H1 (cell line): ENCODE measurements around the gene PSMB11. TPM values are rescaled to one million over a fixed set of nuclear protein-coding genes. Genes with fewer than 3 reads are reported as not detected.

Source experiments
- EGR1 ChIP-seq: IDR thresholded peaks from 2 replicates; pipeline ENCODE4 v1.6.1; 2011; ENCODE audit warnings: low read depth, low read length, borderline replicate concordance
- EZH2 ChIP-seq: fragments of 200-600 bp; sonication (generic); IDR thresholded peaks from 2 replicates; pipeline ENCODE4 v1.7.1; 2012; ENCODE audit warnings: low read depth, mild to moderate bottlenecking, moderate library complexity, low read length, inconsistent platforms; ENCODE audit not compliant: severe bottlenecking
- FOSL1 ChIP-seq: IDR thresholded peaks from 2 replicates; pipeline ENCODE4 v1.6.1; 2011; ENCODE audit warnings: mild to moderate bottlenecking, low read depth, low read length, moderate library complexity; ENCODE audit not compliant: insufficient read depth
- HDAC6 ChIP-seq: IDR thresholded peaks from one replicate; pipeline ENCODE4 v1.7.1; 2012; ENCODE audit warnings: low read depth, mild to moderate bottlenecking, inconsistent platforms, low read length, moderate library complexity
- KDM5A ChIP-seq: fragments of 200-600 bp; IDR thresholded peaks from 2 replicates; pipeline ENCODE4 v1.7.1; 2012; ENCODE audit warnings: mild to moderate bottlenecking, low read length, inconsistent platforms, mixed read lengths
- RXRA ChIP-seq: IDR thresholded peaks from 2 replicates; pipeline ENCODE4 v1.6.1; 2011; ENCODE audit warnings: low read depth, mild to moderate bottlenecking, low read length, moderate library complexity; ENCODE audit not compliant: insufficient read depth
- SIRT6 ChIP-seq: IDR thresholded peaks from one replicate; pipeline ENCODE4 v1.7.1; 2012; ENCODE audit warnings: low read length, inconsistent platforms
- TBP ChIP-seq: IDR thresholded peaks from 2 replicates; pipeline ENCODE4 v1.6.1; 2011; ENCODE audit warnings: low read depth, low read length, improper control_type of control experiment
- polyA plus RNA-seq, 7 experiments: library from polyadenylated mRNA; depleted of rRNA in 3 of 7; stranded (reverse) in 5 of 7; unstranded in 2 of 7; fragments of >200 nt in 5 of 7; fragments of 200-250 nt in 2 of 7; gene quantifications; 1 replicate in 5 of 7; 2 replicates in 1 of 7; 4 replicates in 1 of 7; pipeline versions ENCODE4 v1.2.1 to v1.2.3, GENCODE V29; 2011 to 2013; ENCODE audit warnings: missing spikeins in 2 of 7, mixed read lengths in 2 of 7
- total RNA-seq: library from RNA; stranded (reverse); fragmentation: NEBNext Ultra II Directional; extraction: Animal tissue kit (Norgen Biotek cat#: 25700); gene quantifications from 2 replicates; pipeline ENCODE4 v1.2.1, GENCODE V29; 2021
- TF ChIP-seq, protein P1 (sequence below): fragments of 300-600 bp; sonication (generic); IDR thresholded peaks from 2 replicates; pipeline ENCODE4 v1.7.1; 2012; ENCODE audit warnings: low read length, moderate library complexity, mild to moderate bottlenecking, inconsistent platforms; ENCODE audit not compliant: insufficient replicate concordance
- TF ChIP-seq, protein P2 (sequence below): IDR thresholded peaks from 2 replicates; pipeline ENCODE4 v1.6.1; 2012; ENCODE audit warnings: inconsistent platforms

The PSMB11 gene
- total and polyA plus RNA-seq, 2 of the 8 experiments (the other 6 are each of a cell fraction or from before 2014, with no cell fraction given) = not detected

GRCh38 chr14:23006544-23007419 is 35.2 kb upstream of the PSMB11 start (continued):
- TF ChIP-seq, protein P1, sequence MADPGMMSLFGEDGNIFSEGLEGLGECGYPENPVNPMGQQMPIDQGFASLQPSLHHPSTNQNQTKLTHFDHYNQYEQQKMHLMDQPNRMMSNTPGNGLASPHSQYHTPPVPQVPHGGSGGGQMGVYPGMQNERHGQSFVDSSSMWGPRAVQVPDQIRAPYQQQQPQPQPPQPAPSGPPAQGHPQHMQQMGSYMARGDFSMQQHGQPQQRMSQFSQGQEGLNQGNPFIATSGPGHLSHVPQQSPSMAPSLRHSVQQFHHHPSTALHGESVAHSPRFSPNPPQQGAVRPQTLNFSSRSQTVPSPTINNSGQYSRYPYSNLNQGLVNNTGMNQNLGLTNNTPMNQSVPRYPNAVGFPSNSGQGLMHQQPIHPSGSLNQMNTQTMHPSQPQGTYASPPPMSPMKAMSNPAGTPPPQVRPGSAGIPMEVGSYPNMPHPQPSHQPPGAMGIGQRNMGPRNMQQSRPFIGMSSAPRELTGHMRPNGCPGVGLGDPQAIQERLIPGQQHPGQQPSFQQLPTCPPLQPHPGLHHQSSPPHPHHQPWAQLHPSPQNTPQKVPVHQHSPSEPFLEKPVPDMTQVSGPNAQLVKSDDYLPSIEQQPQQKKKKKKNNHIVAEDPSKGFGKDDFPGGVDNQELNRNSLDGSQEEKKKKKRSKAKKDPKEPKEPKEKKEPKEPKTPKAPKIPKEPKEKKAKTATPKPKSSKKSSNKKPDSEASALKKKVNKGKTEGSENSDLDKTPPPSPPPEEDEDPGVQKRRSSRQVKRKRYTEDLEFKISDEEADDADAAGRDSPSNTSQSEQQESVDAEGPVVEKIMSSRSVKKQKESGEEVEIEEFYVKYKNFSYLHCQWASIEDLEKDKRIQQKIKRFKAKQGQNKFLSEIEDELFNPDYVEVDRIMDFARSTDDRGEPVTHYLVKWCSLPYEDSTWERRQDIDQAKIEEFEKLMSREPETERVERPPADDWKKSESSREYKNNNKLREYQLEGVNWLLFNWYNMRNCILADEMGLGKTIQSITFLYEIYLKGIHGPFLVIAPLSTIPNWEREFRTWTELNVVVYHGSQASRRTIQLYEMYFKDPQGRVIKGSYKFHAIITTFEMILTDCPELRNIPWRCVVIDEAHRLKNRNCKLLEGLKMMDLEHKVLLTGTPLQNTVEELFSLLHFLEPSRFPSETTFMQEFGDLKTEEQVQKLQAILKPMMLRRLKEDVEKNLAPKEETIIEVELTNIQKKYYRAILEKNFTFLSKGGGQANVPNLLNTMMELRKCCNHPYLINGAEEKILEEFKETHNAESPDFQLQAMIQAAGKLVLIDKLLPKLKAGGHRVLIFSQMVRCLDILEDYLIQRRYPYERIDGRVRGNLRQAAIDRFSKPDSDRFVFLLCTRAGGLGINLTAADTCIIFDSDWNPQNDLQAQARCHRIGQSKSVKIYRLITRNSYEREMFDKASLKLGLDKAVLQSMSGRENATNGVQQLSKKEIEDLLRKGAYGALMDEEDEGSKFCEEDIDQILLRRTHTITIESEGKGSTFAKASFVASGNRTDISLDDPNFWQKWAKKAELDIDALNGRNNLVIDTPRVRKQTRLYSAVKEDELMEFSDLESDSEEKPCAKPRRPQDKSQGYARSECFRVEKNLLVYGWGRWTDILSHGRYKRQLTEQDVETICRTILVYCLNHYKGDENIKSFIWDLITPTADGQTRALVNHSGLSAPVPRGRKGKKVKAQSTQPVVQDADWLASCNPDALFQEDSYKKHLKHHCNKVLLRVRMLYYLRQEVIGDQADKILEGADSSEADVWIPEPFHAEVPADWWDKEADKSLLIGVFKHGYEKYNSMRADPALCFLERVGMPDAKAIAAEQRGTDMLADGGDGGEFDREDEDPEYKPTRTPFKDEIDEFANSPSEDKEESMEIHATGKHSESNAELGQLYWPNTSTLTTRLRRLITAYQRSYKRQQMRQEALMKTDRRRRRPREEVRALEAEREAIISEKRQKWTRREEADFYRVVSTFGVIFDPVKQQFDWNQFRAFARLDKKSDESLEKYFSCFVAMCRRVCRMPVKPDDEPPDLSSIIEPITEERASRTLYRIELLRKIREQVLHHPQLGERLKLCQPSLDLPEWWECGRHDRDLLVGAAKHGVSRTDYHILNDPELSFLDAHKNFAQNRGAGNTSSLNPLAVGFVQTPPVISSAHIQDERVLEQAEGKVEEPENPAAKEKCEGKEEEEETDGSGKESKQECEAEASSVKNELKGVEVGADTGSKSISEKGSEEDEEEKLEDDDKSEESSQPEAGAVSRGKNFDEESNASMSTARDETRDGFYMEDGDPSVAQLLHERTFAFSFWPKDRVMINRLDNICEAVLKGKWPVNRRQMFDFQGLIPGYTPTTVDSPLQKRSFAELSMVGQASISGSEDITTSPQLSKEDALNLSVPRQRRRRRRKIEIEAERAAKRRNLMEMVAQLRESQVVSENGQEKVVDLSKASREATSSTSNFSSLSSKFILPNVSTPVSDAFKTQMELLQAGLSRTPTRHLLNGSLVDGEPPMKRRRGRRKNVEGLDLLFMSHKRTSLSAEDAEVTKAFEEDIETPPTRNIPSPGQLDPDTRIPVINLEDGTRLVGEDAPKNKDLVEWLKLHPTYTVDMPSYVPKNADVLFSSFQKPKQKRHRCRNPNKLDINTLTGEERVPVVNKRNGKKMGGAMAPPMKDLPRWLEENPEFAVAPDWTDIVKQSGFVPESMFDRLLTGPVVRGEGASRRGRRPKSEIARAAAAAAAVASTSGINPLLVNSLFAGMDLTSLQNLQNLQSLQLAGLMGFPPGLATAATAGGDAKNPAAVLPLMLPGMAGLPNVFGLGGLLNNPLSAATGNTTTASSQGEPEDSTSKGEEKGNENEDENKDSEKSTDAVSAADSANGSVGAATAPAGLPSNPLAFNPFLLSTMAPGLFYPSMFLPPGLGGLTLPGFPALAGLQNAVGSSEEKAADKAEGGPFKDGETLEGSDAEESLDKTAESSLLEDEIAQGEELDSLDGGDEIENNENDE = no peak
- no peak for TF ChIP-seq RXRA
- no peak for TF ChIP-seq FOSL1
- TF ChIP-seq SIRT6 = no peak
- no peak for TF ChIP-seq EGR1
- no peak for TF ChIP-seq EZH2
- TF ChIP-seq HDAC6 = no peak
- TF ChIP-seq TBP = peak; percentile 88; the same call in 1 of the 2 replicates
- TF ChIP-seq KDM5A = no peak
- TF ChIP-seq, protein P2, sequence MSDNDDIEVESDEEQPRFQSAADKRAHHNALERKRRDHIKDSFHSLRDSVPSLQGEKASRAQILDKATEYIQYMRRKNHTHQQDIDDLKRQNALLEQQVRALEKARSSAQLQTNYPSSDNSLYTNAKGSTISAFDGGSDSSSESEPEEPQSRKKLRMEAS = peak; percentile 93
